IMR-90 (cell line): ENCODE data around the gene PARVG. TPM values are rescaled to one million over a fixed set of nuclear protein-coding genes. Genes with fewer than 3 reads are reported as not detected.
A peak's percentile ranks its signal among the peaks of the same experiment; 100 is the strongest.

Experiments used
- ATAC-seq: fragments of 200-7000 bp; cut with Tn5 transposase; 2 replicates; pipeline ENCODE4 v1.9.1; 2020; ENCODE audit warnings: low read depth, mild to moderate bottlenecking, moderate library complexity
- BruUV-seq: library from RNA; stranded (reverse); fragments of 400-500 nt; replicated peaks from 2 replicates; lab custom pipeline; 2021; lab: Mats Ljungman, UMichigan
- CTCF ChIA-PET: fragments of 300-600 bp; formaldehyde crosslinking; extraction: SDS; loops from one replicate; lab custom pipeline; 2021; ENCODE audit warnings: antibody characterized with exemption; lab: Yijun Ruan, JAX
- POLR2A ChIA-PET: fragments of 300-600 bp; sonication (Branson Sonifier 250); formaldehyde crosslinking; loops from one replicate; lab custom pipeline; 2022; ENCODE audit warnings: antibody characterized with exemption; ENCODE audit not compliant: unreplicated experiment; lab: Charles Lee
- DNase-seq: peaks from one replicate; pipeline ENCODE4 v3.0.0; 2013
- H2AFZ ChIP-seq: replicated peaks from 2 replicates; pipeline ENCODE3; 2013; ENCODE audit warnings: low read length, mild to moderate bottlenecking; ENCODE audit not compliant: poor library complexity
- H2AK5ac ChIP-seq: 2 replicates; pipeline ENCODE4 v1.6.1; 2013; ENCODE audit warnings: low read depth, low read length, inconsistent platforms
- H2AK9ac ChIP-seq: replicated peaks from 2 replicates; pipeline ENCODE3; 2013; ENCODE audit warnings: mild to moderate bottlenecking, low read depth, low read length, moderate library complexity; ENCODE audit not compliant: poor library complexity
- H2BK120ac ChIP-seq: 2 replicates; pipeline ENCODE4 v1.6.1; 2013; ENCODE audit warnings: low read depth, low read length, inconsistent platforms
- H2BK15ac ChIP-seq: 3 replicates; pipeline ENCODE4 v1.6.1; 2013; ENCODE audit warnings: low read depth, low read length, inconsistent platforms
- H2BK20ac ChIP-seq: 2 replicates; pipeline ENCODE4 v1.6.1; 2013; ENCODE audit warnings: low read depth, mild to moderate bottlenecking, inconsistent platforms, low read length, moderate library complexity
- H2BK5ac ChIP-seq: 2 replicates; pipeline ENCODE4 v1.6.1; 2013; ENCODE audit warnings: mild to moderate bottlenecking, low read depth, low read length, inconsistent platforms; ENCODE audit not compliant: poor library complexity, severe bottlenecking
- H3K14ac ChIP-seq: replicated peaks from 2 replicates; pipeline ENCODE4 v1.6.1; 2013; ENCODE audit warnings: low read depth, low read length, inconsistent platforms
- H3K18ac ChIP-seq: 2 replicates; pipeline ENCODE4 v1.6.1; 2013; ENCODE audit warnings: low read depth, low read length, control low read depth
- H3K23ac ChIP-seq: 2 replicates; pipeline ENCODE4 v1.6.1; 2013; ENCODE audit warnings: low read depth, low read length, inconsistent platforms
- H3K27ac ChIP-seq: 2 replicates; pipeline ENCODE4 v1.5.1; 2013; ENCODE audit warnings: mild to moderate bottlenecking, control low read depth, low read length; ENCODE audit not compliant: insufficient read depth
- H3K27me3 ChIP-seq: 2 replicates; pipeline ENCODE4 v1.6.1; 2013; ENCODE audit warnings: low read length; ENCODE audit not compliant: control insufficient read depth, insufficient read depth
- H3K36me3 ChIP-seq: 2 replicates; pipeline ENCODE4 v1.6.1; 2013; ENCODE audit warnings: low read length, mixed read lengths; ENCODE audit not compliant: control insufficient read depth, insufficient read depth
- H3K4ac ChIP-seq: 2 replicates; pipeline ENCODE4 v1.6.1; 2013; ENCODE audit warnings: low read depth, low read length, inconsistent platforms
- H3K4me1 ChIP-seq: 2 replicates; pipeline ENCODE4 v1.6.1; 2013; ENCODE audit warnings: low read length, mixed read lengths; ENCODE audit not compliant: control insufficient read depth, insufficient read depth
- H3K4me2 ChIP-seq: 2 replicates; pipeline ENCODE4 v1.6.1; 2013; ENCODE audit warnings: low read depth, mild to moderate bottlenecking, control low read depth, low read length, moderate library complexity
- H3K4me3 ChIP-seq: 2 replicates; pipeline ENCODE4 v1.5.1; 2013; ENCODE audit warnings: low read depth, mild to moderate bottlenecking, control low read depth, low read length, moderate library complexity; ENCODE audit not compliant: insufficient read depth
- H3K56ac ChIP-seq: 2 replicates; pipeline ENCODE4 v1.6.1; 2013; ENCODE audit warnings: low read length, inconsistent platforms; ENCODE audit not compliant: insufficient read depth; ENCODE audit errors: extremely low read depth
- H3K79me1 ChIP-seq, 2 experiments: 2 replicates each; pipeline ENCODE4 v1.6.1; 2013; ENCODE audit warnings: low read length in 2 of 2, inconsistent platforms in 1 of 2, low read depth in 1 of 2
- H3K9ac ChIP-seq: 2 replicates; pipeline ENCODE4 v1.6.1; 2013; ENCODE audit warnings: low read depth, low read length, control low read depth
- H3K9me1 ChIP-seq: 2 replicates; pipeline ENCODE4 v1.6.1; 2013; ENCODE audit warnings: low read length, inconsistent platforms; ENCODE audit not compliant: insufficient read depth
- H3K9me3 ChIP-seq: 2 replicates; pipeline ENCODE4 v1.6.1; 2013; ENCODE audit warnings: low read length; ENCODE audit not compliant: control insufficient read depth, insufficient read depth
- H4K20me1 ChIP-seq: 2 replicates; pipeline ENCODE4 v1.6.1; 2013; ENCODE audit warnings: low read length, inconsistent platforms; ENCODE audit not compliant: insufficient read depth
- H4K5ac ChIP-seq: 2 replicates; pipeline ENCODE4 v1.6.1; 2013; ENCODE audit warnings: mild to moderate bottlenecking, low read depth, low read length, control low read depth
- H4K8ac ChIP-seq, 2 experiments: 2 replicates each; pipeline ENCODE4 v1.6.1; 2013; ENCODE audit warnings: low read depth in 2 of 2, low read length in 2 of 2, control low read depth in 1 of 2, inconsistent platforms in 1 of 2
- H4K91ac ChIP-seq: 2 replicates; pipeline ENCODE4 v1.6.1; 2013; ENCODE audit warnings: low read depth, low read length, inconsistent platforms; ENCODE audit not compliant: insufficient read depth
- BHLHE40 ChIP-seq: fragments of 150-350 bp; IDR thresholded peaks from 2 replicates; pipeline ENCODE4 v1.6.1; 2016; ENCODE audit warnings: mild to moderate bottlenecking, low read depth, low read length
- CEBPB ChIP-seq: IDR thresholded peaks from 2 replicates; pipeline ENCODE4 v1.6.1; 2012; ENCODE audit warnings: low read depth, low read length, improper control_type of control experiment
- CHD1 ChIP-seq: IDR thresholded peaks from 2 replicates; pipeline ENCODE4 v1.6.1; 2012; ENCODE audit warnings: low read depth, low read length, improper control_type of control experiment
- NFE2L2 ChIP-seq: fragments of 150-350 bp; IDR thresholded peaks from 2 replicates; pipeline ENCODE4 v1.6.1; 2016; ENCODE audit warnings: low read depth, mild to moderate bottlenecking, low read length
- RAD21 ChIP-seq: IDR thresholded peaks from 2 replicates; pipeline ENCODE4 v1.6.1; 2012; ENCODE audit warnings: low read length, improper control_type of control experiment
- RCOR1 ChIP-seq: IDR thresholded peaks from 2 replicates; pipeline ENCODE4 v1.6.1; 2012; ENCODE audit warnings: mild to moderate bottlenecking, low read length, improper control_type of control experiment; ENCODE audit not compliant: insufficient replicate concordance
- RFX5 ChIP-seq: IDR thresholded peaks from 2 replicates; pipeline ENCODE4 v1.8.0; 2012; ENCODE audit warnings: low read depth, mild to moderate bottlenecking, low read length, moderate library complexity
- SMC3 ChIP-seq: fragments of 150-350 bp; IDR thresholded peaks from 2 replicates; pipeline ENCODE4 v1.6.1; 2016; ENCODE audit warnings: low read depth, mild to moderate bottlenecking, antibody characterized with exemption, low read length, moderate library complexity
- USF2 ChIP-seq: fragments of 150-350 bp; IDR thresholded peaks from 2 replicates; pipeline ENCODE4 v1.6.1; 2017; ENCODE audit warnings: mild to moderate bottlenecking, antibody characterized with exemption, low read length, low read depth
- WGBS, 2 experiments: methylation state at CpG; one replicate each; pipeline versions ENCODE4 v1.1.5 to v1.1.7; 2013; ENCODE audit warnings: missing lambda C conversion rate in 2 of 2; ENCODE audit not compliant: insufficient read length in 1 of 2; ENCODE audit errors: extremely low coverage in 2 of 2; 5-methylcytosine and 5-hydroxymethylcytosine counted together
- dilution Hi-C: fragments of 300-500 bp; cut with HindIII; formaldehyde crosslinking; loops from one replicate; pipeline ENCODE4 v1.14.3; 2018; ENCODE audit warnings: low sequenced_read_pairs; ENCODE audit not compliant: unreplicated experiment
- in situ Hi-C: fragments of 300-500 bp; cut with MboI; formaldehyde crosslinking; loops from 3 replicates; pipeline ENCODE4 v1.14.3; 2019; ENCODE audit warnings: low sequenced_read_pairs, inconsistent platforms, mixed read lengths
- intact Hi-C: fragments of 100-400 bp; cut with micrococcal nuclease; formaldehyde crosslinking; loops from 2 replicates; pipeline ENCODE4 v1.10.0; 2022
- polyA plus RNA-seq, 3 experiments: library from polyadenylated mRNA; depleted of rRNA; stranded (reverse); fragments of >200 nt; gene quantifications; 2 replicates each; pipeline ENCODE4 v1.2.3, GENCODE V29; 2012; ENCODE audit warnings: low replicate concordance in 1 of 3
- total RNA-seq: library from RNA; depleted of rRNA; stranded (reverse); fragments of >200 nt; gene quantifications from 2 replicates; pipeline ENCODE4 v1.2.3, GENCODE V29; 2012

PARVG gene
- total and polyA plus RNA-seq, 2 of the 4 experiments (the other 2 are of a cell fraction): not detected

GRCh38 chr22:44194569-44194968 is 13.8 kb downstream of the PARVG start:
- Histone ChIP-seq H3K4me2 (no peak overlapping the region), H3K4me3 (no peak overlapping the region), H4K91ac (no peak overlapping the region), H3K56ac (no peak overlapping the region), H3K18ac (no peak overlapping the region), H2AK5ac (no peak overlapping the region), H3K9me3 (no peaks in the 10 kb centered on the region), H2BK5ac (peak overlapping the region; percentile 41), H3K9ac (no peak overlapping the region), H2BK15ac (no peak overlapping the region), H3K36me3 (no peaks in the 10 kb centered on the region), H3K27ac (no peak overlapping the region), H3K4ac (no peak overlapping the region), H4K5ac (no peak overlapping the region), H4K20me1 (no peaks in the 10 kb centered on the region), H3K27me3 (peaks cover 38% of the 10 kb centered on the region), H3K14ac (no peak overlapping the region), H3K9me1 (no peaks in the 10 kb centered on the region; the same call in 1 of the 2 replicates), H3K79me1 (no peaks in the 10 kb centered on the region), H2BK120ac (no peak overlapping the region), H4K8ac (no peak overlapping the region), H3K23ac (no peak overlapping the region), H3K4me1 (peaks cover 2% of the 10 kb centered on the region; the same call in 1 of the 2 replicates), H2AFZ (no peak overlapping the region), H2BK20ac (no peak overlapping the region), H2AK9ac (no peak overlapping the region)
- dilution Hi-C loops: no loop called here
- no TSS peak for BruUV-seq
- DNase-seq: no peak
- WGBS, 2 experiments: 72 to 100% methylated on average over 1 to 2 of the region's 2 CpGs
- CTCF ChIA-PET: no interaction called here
- in situ Hi-C loops: no loop called here
- TF ChIP-seq USF2 (no peak), NFE2L2 (no peak), RAD21 (no peak), CHD1 (no peak), BHLHE40 (no peak), RCOR1 (no peak), SMC3 (no peak), RFX5 (no peak), CEBPB (no peak)
- intact Hi-C loops: no loop called here
- ATAC-seq: no peak
- POLR2A ChIA-PET: no interaction called here
